HG03469 (cell line): ENCODE results near the gene C4BPB.

ENCODE experiments used
- ATAC-seq: cut with Tn5 transposase; IDR thresholded peaks from one replicate; pipeline ENCODE4 v1.9.1; 2021; ENCODE audit warnings: mild to moderate bottlenecking, moderate library complexity, moderate number of reproducible peaks; ENCODE audit not compliant: unreplicated experiment

C4BPB gene

DNA sequence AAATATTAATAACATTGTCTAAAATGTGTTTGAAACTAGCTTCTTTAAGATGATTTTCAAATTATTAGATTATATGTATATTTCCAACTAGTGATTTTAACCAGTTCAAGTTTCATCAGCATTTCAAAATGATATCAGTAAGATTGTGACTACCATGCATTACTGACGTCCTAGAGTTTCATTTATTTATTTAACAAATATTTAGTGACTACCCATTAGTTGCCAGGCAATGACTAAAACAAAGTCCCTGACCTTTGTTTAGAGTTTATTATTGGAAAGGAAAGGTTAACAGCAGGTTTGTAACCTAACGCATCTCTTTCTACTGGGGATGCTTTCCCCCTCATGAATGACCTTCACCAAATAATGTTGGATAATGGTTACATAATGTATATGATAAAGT is 7.6 kb upstream of the C4BPB start:
- ATAC-seq: no peak

- ATAC-seq: no peak
Measured at GRCh38 chr1:207081806-207082205, 6.9 kb upstream of the C4BPB start.

DNA sequence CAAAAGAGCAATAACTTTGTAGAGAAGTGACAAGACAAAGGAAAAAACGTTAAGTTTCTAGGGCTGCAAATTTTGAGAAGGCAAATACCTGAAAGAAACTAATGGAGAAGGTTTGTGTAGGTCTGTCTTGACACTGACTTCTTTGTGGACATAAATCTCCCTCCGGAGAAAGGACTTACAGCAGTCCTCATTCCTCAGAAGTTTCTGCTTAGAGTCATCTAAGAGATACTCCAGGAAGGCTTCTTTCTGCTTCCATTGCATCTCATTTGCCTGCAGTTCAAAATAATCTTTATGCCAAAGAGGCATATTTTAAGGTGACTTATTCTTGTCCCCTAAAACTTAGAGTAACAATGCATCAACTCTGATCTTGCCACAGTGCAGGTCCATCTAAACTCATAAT is 4.4 kb upstream of the C4BPB start:
- ATAC-seq: no peak

DNA sequence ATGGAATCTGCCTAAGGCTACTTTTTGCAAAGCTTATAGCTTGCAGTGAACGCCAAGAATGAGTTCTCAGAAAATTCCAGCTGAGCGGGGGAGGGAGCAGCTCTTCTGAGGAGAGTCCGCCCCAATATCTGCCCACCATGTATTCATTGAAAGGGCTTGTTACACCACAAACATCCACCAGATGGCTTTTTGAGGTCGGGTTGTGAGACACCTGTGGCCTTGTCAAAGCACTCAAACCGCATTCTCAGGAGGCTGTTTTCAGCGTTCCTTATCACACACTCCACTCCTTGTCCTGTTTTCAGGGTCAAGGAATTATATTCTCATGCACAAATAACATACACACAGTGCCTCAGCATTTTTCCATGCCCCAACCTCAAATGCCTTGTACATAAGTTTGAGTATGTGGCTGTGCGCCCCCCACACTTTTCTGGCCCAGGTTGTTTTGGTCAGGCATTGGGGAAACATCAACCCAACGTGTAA is 3.9 kb upstream of the C4BPB start:
- no peak for ATAC-seq

GRCh38 chr1:207085887-207086286 is 2.8 kb upstream of the C4BPB start:
- ATAC-seq: no peak

DNA sequence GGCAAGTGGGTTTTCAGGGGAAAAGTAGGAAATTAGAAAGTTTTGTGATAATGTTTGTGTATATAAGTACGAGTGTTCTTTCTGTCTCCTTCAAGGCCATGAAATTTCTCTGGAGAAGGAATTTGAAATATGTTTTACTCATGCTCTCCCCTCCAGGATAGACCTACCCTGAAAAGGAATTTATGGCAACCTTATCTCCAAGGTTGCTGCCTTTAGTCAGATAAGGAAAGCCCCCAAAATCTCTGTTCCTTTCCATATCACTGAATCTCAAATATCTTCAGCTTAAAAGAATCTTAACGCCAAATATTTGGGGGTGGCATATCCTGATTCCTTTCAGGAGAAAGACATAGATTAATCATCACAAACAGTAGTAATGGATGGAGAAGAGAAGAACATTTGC is 499 bp upstream of the C4BPB start:
- no peak for ATAC-seq

DNA sequence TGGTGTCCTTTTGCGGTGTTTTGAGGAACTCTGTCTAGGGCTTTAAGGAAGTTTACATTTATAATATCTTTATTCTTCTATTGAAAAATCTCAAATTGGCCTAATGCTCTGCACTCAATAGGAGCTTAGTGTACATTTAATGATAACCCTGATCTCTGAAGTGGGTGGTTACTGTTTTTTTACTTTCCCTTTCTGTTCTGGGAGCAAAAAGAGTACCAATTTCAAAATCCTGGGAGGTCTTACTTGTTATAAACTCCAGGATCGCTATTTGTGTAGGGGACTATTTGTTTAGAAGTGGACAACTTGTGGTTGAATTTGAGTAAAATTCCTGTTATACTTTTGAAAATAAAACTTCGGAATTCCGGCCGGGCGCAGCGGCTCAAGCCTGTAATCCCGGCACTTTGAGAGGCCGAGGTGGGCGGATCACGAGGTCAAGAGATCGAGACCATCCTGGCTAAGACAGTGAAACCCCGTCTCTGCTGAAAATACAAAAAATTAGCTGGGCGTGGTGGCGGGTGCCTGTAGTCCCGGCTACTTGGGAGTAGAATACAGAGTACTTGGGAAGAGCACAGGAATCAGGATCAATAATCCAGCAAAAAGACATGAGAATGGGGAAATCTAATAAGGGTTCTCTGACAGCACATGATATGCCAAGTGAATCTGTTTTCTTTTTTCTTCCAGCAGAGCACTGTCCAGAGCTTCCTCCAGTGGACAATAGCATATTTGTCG is 1.1 kb downstream of the C4BPB start:
- no peak for ATAC-seq

DNA sequence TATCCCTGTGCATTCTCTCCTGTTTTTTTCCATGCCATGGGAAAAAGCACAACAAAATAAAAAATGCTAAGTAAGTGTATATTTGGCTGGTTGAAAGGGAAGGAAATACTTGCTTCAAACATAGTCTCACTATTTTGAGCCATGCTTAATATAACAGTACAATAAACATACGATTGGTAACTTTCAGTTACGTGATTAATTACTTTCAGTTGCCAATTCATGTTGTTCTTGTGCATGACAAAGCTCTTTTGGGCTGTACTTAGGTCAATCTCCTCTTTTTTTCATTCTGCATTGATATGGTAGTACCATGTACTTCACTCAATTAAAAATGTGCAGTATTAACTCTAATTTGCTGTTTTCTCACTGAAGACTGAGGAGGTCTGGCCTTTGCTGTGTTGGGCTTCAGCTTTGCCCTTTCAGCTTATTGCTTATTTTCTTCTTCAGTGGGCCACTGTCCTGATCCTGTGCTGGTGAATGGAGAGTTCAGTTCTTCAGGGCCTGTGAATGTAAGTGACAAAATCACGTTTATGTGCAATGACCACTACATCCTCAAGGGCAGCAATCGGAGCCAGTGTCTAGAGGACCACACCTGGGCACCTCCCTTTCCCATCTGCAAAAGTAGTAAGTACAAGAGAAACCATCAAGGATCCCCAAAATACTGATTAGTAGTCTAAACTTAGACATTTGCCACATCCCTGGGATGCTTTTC is 2.7 kb downstream of the C4BPB start:
- ATAC-seq: no peak

GRCh38 chr1:207093944-207094343 is 5.3 kb downstream of the C4BPB start:
- no peak for ATAC-seq

- peak; percentile 56 for ATAC-seq
Measured at GRCh38 chr1:207097871-207098324, 9.2 kb downstream of the C4BPB start.

GRCh38 chr1:207101720-207102119 is 13.1 kb downstream of the C4BPB start:
- ATAC-seq: no peak

GRCh38 chr1:207102146-207102545 is 13.5 kb downstream of the C4BPB start:
- no peak for ATAC-seq

GRCh38 chr1:207102659-207103058 is 14.0 kb downstream of the C4BPB start:
- ATAC-seq: no peak

GRCh38 chr1:207103892-207104373 is 15.3 kb downstream of the C4BPB start, which contains the start of gene C4BPA:
Gene C4BPA, plus strand, starts transcription at chr1:207104233. Its CDS starts 8,793 bp downstream, at chr1:207113026.
- no peak for ATAC-seq

DNA sequence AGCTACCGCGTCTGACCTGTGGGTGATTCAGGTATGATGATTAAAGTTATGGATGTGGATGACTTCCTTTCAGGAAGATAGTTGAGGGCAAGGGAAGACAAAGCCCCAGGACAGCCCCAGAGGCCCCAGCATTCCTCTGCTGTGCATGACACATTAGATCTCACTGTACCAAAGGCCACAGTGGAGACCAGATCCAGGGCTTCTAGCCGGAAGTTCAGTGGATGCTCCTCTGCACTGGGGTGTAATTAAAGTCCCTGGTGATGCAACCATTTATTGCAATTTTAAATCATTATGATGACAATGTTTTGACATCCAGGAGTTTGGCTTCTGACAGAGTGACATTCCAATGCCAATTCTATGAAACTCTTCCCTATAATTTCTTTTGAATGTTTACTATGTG is 20.3 kb downstream of the C4BPB start:
- no peak for ATAC-seq

DNA sequence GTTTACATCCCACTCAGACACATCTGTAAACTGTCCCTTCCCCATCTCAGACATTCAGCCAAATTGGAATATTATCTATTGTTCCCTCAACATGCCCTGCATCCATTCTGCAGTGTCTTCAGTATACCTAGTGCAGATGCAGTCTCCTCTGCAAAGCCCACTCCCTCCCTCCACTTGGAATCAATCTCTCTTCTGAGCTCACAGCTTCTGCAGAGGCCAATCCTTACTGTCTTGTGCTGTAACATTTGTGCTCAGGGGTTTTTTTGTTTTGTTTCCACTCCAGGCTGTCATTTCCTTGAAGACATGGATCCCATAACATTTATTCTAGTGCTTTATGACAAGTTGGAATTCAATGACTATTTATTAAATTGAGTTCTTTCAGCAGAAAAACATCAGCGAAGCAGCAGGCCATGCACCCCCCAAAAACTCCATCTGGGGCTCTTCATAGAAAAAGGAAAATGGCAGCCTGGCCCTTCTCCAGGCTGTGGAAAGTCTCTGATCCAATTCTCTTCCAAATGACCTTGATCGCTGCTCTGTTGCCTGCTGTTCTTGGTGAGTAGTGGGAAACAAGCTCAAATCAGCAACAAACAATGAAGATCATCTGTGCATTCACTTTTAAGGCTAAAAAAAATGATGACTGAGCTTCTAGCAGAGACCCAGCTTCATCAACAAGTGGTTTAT is 24.1 kb downstream of the C4BPB start:
- ATAC-seq: no peak

DNA sequence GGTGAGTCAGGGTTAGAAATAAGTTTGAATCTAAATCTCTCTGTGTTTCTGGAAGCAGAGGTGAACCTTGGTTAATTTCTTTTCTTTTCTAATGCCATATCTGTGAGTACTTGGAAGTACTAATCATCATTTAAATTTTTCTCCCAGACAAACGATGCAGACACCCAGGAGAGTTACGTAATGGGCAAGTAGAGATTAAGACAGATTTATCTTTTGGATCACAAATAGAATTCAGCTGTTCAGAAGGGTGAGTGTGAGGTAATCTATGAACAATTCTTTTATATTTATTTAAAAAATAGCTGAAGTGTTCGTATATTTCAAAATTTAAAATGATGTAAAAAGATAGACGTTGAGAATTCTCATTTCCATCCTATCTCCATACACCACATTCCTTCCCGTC is 26.6 kb downstream of the C4BPB start:
- no peak for ATAC-seq

GRCh38 chr1:207124389-207124788 is 35.7 kb downstream of the C4BPB start:
- ATAC-seq: no peak

DNA sequence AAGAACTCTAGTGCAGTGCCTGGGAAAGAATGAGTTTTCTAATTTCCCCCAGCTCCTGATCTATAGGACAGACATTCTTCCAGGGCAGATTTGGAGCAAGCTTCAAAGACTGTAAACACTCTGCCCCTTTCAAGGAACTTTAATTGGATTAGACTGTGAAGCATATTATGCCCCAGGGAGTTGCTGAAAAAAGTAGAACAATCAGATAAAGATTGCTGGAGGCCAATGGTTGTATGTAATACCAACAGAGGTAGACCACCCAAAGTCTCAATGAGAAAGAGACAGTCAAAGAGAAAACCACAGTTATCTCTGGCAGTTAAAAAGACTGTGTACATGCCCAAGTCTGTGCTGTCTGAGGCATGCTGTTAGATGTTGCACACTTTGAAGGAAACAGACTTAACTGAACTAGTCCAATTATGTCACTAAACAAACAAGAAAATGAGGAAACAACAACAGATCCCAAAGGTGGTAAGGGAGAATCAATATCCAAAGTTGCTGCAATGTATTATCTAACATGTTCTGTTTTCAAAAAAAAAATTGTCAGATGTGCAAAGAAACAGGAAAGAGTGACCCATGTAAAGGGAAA is 39.8 kb downstream of the C4BPB start:
- no peak for ATAC-seq

DNA sequence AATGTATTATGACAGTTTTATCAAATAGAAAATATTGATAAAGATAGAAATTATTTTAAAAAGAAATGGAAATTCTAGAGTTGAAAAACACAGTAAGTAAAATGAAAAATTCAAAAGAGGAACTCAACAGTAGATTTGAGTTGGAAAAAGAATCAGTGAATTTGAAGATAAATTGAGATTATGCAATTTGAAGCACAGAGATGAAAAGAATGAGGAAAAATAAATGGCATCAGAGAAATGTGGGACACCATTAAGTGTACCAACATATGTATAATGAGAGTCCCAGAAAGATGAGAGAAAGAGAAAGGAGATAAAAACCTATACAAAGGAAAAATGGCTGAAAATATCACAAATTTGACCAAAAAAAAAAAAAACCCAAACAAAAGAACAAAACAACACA is 40.4 kb downstream of the C4BPB start:
- no peak for ATAC-seq
